SW480 (cell line): ENCODE data around the gene BBS7.

Source experiments
- DNase-seq: peaks from one replicate; pipeline ENCODE4 v3.0.0-alpha.2; 2016; ENCODE audit warnings: low spot score

The BBS7 gene, protein sequence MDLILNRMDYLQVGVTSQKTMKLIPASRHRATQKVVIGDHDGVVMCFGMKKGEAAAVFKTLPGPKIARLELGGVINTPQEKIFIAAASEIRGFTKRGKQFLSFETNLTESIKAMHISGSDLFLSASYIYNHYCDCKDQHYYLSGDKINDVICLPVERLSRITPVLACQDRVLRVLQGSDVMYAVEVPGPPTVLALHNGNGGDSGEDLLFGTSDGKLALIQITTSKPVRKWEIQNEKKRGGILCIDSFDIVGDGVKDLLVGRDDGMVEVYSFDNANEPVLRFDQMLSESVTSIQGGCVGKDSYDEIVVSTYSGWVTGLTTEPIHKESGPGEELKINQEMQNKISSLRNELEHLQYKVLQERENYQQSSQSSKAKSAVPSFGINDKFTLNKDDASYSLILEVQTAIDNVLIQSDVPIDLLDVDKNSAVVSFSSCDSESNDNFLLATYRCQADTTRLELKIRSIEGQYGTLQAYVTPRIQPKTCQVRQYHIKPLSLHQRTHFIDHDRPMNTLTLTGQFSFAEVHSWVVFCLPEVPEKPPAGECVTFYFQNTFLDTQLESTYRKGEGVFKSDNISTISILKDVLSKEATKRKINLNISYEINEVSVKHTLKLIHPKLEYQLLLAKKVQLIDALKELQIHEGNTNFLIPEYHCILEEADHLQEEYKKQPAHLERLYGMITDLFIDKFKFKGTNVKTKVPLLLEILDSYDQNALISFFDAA

DNA sequence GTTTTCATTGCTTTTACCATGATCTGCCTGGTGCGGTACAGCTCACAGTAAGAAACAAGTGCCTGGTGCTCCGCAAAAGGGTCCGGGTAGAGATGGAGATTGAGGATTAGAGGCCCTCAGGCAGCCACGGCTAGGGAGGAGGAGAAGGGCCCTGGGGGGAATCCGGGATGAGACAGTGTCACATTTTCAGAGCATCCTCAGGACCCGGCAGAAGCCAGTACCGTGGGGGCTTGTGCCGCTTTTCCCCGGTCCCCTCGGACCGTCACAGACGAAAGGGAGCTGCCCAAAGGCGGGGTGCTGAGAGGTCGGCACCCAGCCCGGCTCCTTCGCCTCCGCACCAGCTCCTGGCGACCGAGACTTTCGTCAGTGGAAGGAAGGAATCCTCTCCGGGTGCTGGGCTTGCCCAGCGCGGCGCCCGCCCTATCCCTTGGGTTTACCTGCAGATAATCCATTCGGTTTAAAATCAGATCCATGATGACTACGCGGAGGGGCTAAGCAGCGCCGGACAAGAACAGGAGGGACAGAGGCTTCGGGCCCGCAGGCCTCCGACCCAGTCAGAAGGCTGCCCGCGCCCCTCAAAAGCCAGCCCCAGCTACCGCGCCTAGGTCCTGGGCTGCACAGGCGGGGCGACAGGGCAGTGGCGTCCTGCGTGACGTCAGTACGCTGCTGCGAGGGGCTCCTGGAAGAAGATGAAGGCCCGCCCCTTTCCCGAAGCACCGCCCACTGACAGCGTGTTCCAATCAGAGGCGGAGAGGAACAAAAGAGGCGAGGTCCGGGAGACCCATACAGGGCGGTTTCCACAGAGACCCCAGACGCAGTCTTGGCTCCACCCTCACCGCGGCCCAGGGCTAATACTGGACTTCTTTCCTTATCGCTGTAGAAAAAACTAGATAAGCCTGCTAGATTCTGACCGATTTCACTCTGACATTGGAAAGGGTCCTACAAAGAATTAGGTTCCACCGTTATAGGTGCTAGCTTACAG lies at the start of gene BBS7:
TSS of gene BBS7 (minus strand) at position 634 of the 982 bp plus-strand sequence. CDS start at position 473, 161 bp downstream.
- peak; percentile 91 for DNase-seq

DNA sequence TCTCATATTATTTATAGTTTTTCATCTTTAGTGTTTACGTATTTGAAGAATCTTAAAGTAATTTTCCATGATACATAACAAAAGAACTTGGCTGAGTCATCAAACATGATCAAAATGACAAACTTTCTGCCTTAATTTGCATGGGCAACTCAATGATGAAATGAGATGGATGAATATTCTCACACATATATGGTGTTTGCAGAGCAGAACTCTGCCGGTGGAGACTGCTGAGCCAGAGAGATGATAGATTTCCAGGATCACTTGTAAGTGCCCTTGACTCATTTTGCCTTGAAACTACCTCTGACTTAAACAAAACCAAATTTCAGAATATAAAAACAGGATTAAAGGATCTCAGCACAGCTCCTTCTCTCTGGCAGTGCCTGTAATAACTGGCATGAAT lies 43.4 kb upstream of the BBS7 start:
- DNase-seq: no peak

DNA sequence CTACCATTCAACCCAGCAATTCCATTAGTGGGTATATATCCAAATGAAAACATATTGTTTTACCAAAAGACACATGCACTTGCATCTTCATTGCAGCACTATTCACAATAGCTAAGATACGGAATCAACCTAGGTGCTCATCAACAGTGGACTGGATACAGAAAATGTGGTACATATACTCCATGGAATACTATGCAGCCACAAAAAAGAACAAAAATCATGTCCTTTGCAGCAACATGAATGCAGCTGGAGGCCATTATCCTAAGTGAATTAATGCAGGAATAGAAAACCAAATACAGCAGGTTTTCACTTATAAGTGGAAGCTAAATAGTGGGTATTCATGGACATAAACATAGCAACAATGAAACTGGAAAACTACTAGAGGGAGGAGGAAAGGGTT lies 38.1 kb upstream of the BBS7 start:
- DNase-seq: no peak

DNA sequence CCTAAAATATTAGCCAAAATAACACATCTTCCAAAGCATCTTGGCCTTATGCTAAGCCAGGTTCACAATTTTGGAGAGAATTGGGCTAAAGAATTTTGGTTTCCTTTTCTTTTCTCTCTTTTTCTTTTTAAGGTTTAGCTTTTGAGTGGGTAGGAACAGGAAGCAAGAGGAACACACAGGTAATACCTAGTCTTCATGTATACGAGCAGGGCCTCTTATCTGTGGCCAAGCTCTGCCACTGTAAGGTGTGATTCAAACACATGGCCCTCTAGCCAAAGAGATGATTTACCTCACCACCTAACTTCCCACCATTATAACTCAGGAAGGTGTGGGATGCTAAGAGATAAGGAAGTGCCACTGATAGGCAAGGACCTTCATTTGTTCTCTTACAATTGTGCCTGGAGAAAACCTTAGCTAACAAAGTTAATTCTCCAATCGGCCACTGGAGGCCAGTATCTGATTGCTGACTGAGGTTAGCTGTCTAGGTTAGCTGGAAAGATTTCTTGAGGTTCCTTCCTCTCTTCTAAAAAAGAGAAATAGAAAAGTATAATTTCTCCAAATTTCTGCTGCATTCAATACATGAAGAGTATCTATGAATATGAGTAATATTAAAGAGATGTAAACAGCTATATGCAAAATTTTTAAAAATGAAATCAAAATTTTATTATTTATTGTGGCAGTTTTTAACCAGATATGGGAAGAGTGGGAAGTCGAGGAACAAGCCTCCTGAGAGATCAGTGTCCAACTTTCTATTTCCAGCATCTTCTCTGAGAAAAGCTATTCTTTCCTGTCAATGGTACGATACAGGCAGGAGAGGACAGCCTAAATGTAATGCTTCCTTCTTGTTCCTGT lies 30.1 kb upstream of the BBS7 start:
- peak; percentile 40 for DNase-seq

DNA sequence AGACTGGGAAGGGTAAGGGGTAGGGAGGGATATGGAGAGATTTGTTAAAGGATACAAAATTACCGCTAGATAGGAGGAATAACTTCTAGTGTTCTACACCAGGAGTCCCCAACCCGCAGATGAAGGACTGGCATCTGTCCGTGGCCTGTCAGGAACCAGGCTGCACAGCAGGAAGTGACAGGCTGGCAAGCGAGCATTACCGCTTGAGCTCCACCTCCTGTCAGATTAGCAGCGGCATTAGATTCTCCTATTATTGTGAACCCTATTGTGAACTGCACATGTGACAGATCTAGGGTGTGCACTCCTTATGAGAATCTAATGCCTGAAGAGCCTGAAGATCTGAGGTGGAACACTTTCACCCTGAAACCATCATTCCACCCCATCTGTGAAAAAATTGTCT lies 27.9 kb upstream of the BBS7 start:
- peak; percentile 9 for DNase-seq

DNA sequence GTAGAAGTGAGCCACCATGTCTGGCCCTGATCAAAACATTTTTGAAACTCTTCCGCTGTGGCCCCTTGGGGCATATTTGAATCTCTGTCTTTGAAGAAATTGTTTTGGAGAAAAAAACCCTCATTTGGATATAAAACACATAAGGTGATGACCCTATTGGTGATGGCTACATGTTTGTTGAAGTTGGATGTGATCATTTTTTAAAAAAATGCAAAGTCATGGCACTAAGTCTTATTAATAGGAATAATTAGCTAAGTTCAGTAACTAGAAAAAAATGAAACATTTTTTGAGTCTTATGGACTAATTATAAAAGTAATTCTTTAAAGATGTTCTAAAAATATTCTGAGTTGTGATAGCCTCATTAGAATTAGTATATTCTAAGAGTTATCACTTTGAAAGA lies 17.9 kb upstream of the BBS7 start:
- DNase-seq: no peak

DNA sequence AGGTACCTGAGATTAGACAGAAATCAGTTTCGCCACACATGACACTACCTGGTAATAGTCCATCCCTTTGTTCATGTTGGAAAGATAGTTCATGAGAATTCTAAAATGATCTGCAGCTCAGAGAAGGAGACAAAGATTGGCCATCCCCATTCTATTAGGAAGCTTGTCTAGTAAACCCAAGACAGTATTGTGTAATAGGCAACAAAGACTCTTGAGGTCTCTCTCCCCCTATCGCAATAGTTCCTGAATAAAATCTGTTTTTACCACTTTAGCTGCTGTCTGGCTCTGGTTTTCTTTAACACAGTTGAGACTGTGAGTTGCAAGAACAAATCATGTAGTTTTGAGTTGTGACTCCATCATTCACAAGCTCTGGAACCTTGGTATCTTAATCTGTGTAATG lies 14.8 kb upstream of the BBS7 start:
- no peak for DNase-seq

DNA sequence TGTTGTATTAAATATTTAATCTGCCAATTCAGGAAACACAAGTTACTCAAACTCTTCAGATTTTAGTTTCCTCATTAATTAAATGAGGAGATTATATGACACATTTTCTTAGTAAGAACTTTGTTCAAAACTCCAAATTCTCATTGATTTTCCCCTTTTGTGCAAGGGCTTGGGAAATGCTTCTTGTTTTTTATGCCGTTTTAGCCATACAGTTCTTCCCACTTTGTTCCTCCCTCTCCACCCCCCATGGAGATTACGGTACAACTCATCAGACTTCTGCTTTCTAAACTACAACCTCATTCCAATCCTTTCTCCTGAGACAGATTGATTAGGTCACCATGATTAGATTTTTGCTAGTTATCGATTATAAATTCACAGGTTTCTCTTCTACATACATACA lies 10.9 kb upstream of the BBS7 start:
- DNase-seq: no peak

DNA sequence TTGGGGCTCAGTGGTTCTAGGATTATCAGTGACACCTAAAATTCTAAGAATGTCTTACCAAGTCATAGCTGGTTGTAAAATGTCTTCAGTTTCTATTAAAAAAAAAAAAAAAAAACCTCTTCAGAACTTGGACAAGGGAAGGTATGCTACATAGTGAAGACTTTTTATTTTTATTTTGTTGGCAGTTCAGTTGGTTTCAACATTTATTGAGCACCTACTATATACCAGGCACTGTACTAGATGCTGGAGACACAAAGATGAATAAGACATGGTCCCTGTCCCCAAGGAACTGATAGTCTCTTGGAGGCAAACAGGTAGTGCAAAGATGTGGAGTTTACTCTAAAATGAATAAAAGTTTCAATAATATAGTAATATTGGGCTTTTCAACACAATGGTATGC lies 8.9 kb upstream of the BBS7 start:
- DNase-seq: no peak

DNA sequence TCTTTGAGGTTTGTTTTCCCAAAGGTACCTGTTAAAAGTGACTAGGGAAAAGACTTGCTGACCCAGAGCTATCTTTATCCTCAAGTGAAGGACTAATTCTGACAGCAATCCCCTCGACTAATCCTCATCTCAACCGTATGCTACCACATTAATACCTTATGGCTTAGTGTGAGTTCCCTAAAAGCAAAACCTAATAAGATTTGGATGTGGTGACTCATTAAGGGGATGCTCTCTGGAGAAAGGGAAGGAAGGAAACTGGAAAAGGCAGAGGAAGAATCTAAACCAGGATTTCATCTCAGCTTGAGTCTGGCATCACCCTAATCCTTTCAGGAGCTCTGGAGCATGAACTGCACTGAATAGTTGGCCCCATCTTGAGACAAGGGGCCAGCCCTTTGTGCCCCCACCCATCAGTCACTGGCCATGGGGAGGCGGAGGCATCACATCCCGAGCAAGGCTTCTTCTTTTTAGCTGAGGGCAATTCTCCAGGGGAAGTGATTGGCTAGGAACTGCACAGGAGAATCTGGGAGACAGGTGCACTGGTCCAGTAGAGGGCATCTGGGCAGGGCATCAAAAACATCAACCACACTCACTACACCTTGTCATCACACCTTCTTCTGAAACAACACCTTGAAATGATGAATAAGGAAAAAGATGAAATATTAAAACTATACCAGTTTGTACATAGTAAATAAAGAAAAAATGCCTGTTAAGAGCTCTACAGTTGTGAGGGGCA lies 6.9 kb upstream of the BBS7 start:
- DNase-seq: peak; percentile 4

DNA sequence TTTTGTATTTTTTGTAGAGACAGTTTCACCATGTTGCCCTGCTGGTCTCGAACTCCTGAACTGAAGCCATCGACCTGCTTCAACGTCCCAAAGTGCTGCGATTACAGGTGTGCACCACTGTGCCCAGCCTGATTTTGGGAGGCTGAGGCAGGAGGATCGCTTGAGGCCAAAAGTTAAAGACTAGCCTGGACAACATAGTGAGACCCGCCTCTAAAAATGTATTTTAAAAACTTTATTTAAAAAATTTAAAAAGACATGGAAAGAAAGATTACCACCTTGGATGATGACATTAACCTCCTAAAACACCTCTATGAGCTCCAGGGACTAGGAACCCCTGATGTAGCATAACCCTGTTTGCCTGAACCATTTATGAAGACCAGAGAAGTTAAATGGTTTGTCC lies 5.8 kb upstream of the BBS7 start:
- no peak for DNase-seq

DNA sequence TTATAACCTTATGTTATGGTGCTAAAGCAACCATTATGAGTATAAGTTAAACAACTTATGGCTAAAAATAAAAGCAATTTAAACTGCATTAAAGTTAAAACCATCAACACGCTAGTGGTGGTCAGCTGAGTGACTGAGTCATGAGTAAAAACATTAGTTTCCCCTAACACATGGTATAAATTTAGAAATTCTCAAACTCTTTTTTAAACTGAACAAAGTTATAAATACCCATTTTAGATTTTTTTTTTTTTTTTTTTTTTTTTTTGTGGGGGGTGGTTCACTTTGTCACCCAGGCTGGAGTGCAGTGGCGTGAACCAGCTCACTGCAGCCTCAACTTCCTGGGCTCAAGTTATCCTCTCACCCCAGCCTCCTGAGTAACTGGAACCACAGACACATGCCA lies 5.4 kb upstream of the BBS7 start:
- DNase-seq: no peak

DNA sequence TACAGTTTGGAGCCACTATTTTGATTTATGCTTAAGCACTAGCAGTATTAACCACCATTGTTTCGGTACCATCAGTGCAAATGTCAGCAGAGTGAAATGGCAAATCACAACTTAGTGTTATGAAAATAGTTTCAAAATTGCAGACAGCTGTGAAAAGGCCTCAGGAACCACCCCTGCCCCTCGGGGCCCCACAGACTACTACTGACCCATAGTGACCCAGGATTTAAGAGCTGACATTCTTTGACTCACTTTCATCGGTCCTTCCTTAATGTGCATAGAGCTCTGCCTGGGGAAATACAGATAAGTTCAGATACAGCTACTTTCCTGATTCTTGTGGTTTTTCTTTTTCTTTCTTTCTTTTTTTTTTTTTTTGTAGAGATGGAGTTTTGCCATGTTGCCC lies 3.3 kb upstream of the BBS7 start:
- no peak for DNase-seq

DNA sequence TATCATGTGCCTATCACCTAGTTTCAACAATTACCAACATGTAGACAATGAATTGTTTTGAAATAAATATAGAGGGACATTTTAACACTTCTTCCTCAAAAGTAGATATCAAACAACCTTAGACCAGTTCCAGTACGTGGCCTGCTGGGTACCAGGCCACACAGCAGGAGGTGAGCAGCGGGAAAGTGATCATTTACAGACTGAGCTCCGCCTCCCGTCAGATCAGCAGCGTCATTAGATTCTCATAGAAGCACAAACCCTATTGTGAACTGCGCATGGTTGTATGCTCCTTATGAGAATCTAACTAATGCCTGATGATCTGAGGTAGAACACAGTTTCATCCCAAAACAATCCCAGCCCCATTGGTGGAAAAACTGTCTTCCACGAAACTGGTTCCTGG lies 6.5 kb downstream of the BBS7 start:
- DNase-seq: no peak

DNA sequence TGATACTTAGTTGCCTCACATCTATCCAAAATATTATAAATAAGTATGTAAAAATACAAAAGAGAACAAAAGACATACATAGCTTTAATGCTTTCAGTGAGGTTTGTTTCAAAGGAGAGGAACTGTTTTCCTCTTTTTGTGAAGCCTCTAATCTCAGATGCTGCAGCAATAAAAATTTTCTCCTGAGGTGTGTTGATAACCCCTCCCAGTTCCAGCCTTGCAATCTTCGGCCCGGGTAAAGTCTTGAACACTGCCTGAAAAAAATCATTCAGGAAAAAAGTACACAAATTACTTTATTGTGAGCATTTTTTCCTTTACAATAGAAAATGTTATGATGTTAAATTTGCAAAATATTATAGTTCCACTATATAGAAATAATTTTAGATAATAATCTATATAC lies 8.8 kb downstream of the BBS7 start:
- no peak for DNase-seq

DNA sequence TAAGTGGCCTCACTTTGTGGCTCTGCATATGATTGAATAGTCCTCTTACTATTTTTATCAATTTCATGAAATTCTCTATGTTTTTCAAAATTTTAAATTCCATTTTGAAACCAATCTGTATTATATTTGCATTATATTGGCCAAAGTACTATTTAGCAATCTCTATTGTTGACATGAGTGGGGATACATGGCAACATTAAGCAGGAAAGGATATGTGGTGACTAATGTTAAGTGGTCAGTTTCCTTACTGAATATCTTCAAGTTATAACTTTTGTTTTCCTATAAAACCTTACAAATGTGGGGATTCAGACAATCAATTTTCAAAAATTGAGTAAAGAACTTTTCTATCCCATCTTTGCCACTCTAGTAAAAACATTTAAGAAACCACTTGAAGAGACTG lies 10.2 kb downstream of the BBS7 start:
- DNase-seq: no peak

DNA sequence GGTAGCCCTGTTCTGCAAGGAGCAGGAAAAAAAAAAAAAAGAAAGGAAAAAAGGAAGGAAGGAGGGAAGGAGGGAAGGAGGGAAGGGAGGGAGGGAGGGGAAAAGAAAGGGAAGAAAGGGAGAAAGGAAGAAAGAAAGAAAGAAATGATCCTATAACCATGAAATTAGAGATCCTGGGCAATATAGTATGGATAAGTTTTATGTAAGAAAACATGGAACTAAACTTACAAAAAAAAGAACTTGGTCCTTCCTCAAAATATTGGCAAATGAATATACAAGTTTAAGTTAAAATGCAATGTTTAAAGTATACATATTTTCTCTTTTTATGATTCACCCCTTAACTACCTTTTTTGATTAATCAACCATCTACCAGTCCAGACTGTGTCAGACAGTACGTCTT lies 18.9 kb downstream of the BBS7 start:
- DNase-seq: no peak

DNA sequence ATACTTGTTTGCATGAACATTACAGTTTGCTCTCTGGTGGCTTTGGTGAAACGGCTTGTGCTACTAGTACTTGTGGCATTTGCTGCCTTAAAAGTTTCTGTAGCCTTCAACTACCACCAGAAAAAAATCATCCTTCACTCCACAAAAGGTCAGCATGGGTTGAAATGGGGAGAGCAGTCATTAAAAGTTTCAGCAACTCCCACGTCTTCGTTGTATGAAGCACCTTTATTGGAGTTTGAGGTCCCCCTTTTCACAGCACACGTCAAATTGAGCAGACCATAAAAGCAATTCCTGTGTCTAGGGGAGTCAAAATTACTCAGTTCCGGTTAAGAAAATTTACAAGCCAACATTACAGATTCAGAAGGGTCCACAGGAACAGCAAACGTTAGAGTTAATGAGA lies 23.6 kb downstream of the BBS7 start:
- DNase-seq: no peak

DNA sequence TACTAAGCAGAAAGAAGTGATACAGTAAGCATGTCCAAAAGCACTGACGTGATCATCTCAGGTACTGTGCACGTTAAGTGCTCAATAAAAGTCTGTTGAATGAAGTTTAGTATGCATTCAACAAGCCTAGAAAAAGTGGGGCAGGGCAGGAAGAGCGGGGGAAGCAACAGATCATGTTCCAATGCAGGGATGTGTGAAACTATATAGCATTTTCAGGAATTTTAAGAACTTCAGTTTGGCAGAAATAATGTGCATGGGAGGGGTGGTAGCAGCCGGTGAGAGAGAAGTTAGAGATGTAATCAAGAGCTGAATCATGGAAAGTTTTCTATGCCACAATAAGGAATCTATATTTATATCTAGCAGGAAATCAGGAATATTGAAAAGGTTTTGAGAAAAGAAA lies 27.4 kb downstream of the BBS7 start:
- no peak for DNase-seq

DNA sequence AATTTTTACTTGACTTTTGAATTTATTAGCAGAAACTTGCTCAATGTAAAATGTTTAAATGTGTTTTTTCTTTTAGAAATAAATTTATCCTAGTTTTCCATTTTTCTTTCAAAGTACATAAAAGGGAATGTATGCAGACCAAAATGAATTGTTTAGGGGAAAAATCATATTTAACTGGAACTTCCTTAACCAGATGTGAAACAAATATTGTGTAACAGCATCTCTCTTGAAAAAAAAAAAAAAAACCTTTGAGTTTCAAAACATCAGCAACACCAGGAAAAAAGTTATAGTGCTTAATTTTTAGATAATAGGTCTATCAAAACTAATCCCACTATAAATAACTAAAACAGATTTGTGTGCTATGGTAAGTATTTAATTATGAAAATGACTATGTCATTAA lies 32.1 kb downstream of the BBS7 start:
- no peak for DNase-seq

DNA sequence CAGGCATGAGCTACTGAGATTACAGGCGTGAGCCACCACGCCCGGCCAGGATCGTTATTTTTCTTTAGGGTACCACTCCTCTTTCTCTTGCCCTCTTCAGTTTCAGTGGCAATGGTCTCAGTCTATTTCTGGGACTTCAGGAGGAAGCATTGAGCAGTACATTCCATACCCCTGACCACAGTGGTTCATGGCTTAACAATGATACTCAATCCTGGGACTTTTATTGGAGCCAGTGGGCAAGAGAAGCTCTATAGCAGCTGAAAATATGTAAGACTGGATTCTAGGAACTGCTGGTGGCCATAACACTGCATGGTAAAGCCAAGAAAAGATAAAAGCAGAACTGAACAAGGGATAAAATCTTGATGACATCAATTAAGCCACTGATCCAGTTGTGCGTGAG lies 40.8 kb downstream of the BBS7 start:
- no peak for DNase-seq
